ENCODE data around the gene AKR1E2.
"Not testable (repeated sequence)": the region's sequence is repeated elsewhere in the genome, so short reads cannot be mapped to it uniquely, and the experiment has no call there.

Gene AKR1E2

DNA sequence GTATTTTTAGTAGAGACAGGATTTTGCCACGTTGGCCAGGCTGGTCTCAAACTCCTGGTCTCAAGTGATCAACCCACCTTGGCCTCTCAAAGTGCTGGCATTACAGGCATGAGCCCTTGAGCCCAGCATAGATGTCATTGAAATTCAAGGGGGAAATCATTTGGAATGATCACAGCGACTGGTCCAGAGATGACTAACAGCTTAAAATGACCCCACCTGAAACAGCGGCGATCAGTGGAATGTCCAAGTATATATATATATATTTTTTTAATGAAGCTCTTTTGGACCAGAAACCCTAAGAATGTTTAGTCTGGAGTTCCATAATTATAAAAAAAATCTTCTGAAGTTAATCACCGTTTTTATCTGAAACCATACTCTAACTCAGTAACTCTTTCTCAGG lies 12.5 kb upstream of the AKR1E2 start:
- H3K4me3 ChIP-seq (ENCODE audit: low read depth, low read length), result no peak overlapping the region
- TF ChIP-seq, protein P1, sequence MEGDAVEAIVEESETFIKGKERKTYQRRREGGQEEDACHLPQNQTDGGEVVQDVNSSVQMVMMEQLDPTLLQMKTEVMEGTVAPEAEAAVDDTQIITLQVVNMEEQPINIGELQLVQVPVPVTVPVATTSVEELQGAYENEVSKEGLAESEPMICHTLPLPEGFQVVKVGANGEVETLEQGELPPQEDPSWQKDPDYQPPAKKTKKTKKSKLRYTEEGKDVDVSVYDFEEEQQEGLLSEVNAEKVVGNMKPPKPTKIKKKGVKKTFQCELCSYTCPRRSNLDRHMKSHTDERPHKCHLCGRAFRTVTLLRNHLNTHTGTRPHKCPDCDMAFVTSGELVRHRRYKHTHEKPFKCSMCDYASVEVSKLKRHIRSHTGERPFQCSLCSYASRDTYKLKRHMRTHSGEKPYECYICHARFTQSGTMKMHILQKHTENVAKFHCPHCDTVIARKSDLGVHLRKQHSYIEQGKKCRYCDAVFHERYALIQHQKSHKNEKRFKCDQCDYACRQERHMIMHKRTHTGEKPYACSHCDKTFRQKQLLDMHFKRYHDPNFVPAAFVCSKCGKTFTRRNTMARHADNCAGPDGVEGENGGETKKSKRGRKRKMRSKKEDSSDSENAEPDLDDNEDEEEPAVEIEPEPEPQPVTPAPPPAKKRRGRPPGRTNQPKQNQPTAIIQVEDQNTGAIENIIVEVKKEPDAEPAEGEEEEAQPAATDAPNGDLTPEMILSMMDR (IDR thresholded peaks at IDR 0.05; ENCODE audit: low read depth, low read length), result no peak

DNA sequence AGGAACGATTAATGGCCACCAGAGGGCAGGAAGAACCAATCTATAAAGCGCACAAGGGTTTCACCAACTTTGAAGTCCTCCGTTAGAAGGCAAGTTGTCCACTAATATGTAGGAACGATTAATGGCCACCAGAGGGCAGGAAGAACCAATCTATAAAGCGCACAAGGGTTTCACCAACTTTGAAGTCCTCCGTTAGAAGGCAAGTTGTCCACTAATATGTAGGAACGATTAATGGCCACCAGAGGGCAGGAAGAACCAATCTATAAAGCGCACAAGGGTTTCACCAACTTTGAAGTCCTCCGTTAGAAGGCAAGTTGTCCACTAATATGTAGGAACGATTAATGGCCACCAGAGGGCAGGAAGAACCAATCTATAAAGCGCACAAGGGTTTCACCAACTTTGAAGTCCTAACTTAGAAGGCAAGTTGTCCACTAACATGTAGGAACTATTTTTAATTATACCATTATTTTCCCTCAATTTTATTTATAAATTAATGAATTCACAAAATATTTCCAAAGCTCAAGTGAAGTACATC lies 10.3 kb upstream of the AKR1E2 start:
- not testable (repeated sequence) for H3K4me3 ChIP-seq (ENCODE audit: low read depth, low read length)

DNA sequence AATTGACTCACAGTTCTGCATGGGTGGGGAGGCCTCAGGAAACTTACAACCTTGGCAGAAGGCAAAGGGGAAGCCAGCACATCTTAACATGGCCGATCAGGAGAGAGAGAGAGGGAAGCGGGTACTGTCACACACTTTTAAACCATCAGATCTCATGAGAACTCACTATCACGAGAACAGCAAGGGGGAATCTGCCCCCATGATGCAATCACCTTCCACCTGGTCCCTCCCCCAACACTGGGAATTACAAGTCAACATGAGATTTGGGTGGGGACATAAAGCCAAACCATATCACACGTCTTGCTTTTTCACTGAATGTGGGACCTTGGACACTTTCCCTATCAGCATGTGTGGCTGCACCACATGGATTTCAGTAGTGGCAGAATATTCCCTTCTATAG lies 9.0 kb upstream of the AKR1E2 start:
- no peak overlapping the region for H3K4me3 ChIP-seq (ENCODE audit: low read depth, low read length)
- TF ChIP-seq, protein P1 (IDR thresholded peaks at IDR 0.05; ENCODE audit: low read depth, low read length), result no peak

DNA sequence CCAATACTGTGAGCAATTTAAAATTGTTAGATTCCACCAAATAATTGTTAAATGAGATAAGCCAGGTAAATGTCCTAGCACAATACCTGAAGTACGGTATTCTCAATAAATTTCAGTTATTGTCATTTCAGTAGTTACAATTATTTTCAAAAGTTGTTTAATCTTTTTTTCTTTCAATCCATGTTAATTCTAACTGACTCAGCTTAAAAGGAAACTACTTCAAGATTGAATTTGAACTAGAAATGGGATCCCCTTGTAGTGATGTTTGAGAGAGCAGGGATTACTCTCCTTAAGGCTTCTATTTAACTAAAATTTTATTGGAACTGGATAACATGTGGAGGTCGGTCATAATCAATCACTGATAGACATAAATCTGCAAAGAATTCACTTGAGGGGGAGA lies 6.9 kb upstream of the AKR1E2 start:
- no peak overlapping the region for H3K4me3 ChIP-seq (ENCODE audit: low read depth, low read length)
- TF ChIP-seq, protein P1 (IDR thresholded peaks at IDR 0.05; ENCODE audit: low read depth, low read length), result no peak

DNA sequence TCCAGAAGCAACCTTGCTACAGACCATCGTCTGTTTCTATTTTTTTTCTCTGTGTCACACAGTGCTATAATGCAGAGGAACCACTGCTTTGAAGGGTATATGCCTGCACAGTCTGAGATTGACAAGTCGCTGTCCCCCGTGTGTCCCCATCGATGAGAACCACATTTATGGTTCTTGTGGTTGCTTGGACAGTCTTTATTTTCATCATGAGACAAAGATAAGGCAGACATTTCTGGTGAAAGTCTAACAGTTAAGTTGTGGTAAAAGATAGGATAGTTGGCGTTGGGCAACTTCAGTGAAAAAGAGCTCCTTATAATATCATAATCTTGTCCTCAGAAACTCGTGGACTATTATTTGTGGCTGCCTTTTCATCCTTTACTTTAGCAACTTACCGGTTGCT lies 6.3 kb upstream of the AKR1E2 start:
- H3K4me3 ChIP-seq (ENCODE audit: low read depth, low read length), result no peak overlapping the region
- TF ChIP-seq, protein P1 (IDR thresholded peaks at IDR 0.05; ENCODE audit: low read depth, low read length), result no peak

DNA sequence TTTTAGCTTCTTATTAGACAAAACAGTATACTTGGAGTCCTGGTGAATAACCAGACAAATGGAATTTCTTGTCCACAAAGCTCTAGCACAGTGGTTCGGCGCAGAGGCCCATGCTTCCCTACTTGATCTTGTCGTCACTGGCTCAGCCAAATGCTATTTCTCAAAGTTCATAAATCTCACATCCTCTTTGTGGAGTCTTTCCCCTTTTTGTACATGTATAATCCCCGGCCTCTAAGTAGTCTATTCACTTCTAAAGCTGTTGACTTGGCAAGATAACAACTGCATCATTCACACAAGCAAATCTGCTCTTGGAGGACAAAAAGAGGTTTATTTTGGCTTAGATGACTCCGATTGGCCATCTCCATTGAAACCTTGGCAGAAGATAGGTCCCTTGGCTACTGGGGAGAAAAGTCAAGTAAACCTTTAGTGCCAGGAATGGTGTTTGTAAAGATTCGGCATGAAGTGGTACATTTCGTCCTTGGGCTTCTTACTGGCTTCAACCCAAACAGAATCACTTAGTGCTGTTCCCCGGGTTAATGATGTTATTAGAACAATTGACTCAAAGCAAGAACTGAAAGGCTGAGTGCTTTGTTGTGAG lies 5.1 kb upstream of the AKR1E2 start:
- H3K4me3 ChIP-seq (ENCODE audit: low read depth, low read length), result no peak overlapping the region
- TF ChIP-seq, protein P1 (IDR thresholded peaks at IDR 0.05; ENCODE audit: low read depth, low read length), result no peak

DNA sequence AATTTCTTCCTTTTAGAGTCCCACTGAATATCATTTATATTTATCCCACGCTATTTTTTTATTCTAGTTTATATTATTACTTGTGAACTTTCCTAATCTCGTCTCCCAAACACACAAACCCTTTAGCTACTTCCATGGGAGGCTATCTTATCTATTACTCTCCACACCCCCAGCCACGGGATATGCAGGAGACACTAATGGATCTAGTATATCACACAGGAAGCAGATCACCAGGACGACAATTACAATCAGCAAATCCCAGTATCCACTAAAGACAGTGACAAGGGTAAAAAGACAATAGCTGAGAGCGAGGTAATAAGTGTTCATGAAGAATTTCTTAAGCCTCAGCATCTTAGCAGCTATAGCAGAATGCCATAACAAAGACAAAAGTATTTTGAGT lies 3.8 kb upstream of the AKR1E2 start:
- TF ChIP-seq, protein P1 (IDR thresholded peaks at IDR 0.05; ENCODE audit: low read depth, low read length), result no peak
- no peak overlapping the region for H3K4me3 ChIP-seq (ENCODE audit: low read depth, low read length)

DNA sequence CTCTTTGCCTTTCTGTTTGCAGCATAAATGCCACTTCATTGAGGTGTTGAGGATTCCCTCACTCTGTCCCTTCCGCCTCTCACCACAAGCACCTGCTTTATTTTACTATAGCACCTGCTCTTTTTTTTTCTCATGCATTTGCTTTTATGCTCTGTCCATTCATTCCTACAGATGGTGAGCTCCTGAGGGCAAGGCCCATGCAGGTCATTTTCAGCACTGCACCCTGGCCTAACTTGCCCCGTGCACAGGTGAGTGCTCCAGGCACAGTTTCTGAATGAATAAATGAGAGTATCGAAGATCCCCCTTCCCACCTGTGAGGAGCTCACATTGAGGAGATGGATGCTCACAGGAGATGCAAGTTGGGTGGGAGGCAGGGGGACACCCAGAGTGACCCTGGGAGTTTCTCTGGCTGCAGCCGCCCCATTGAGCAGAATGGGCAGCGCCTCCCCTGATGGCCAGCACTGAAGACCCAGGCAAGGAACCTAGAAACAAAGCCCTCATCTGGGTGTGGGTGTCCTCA lies 1.2 kb upstream of the AKR1E2 start:
- no peak overlapping the region for H3K4me3 ChIP-seq (ENCODE audit: low read depth, low read length)
- TF ChIP-seq, protein P1 (IDR thresholded peaks at IDR 0.05; ENCODE audit: low read depth, low read length), result no peak

Measured in WI38 (cell line).